HS-27A (cell line): ENCODE data around the gene THRA.
"Not testable (repeated sequence)": the region's sequence is repeated elsewhere in the genome, so short reads cannot be mapped to it uniquely, and the experiment has no call there.

Source experiments
- DNase-seq: peaks from one replicate; pipeline ENCODE4 v3.0.0-alpha.2; 2012; ENCODE audit warnings: low read depth, missing footprints

THRA gene

GRCh38 chr17:40113110-40113906, 50.5 kb downstream of the THRA start:
- no peak for DNase-seq

GRCh38 chr17:40113907-40114245, 51.1 kb downstream of the THRA start:
- DNase-seq, result no peak

- DNase-seq, result no peak
These were observed 52.3 kb downstream of the THRA start for GRCh38 chr17:40115101-40115436.

- DNase-seq, result no peak
These were observed 58.7 kb downstream of the THRA start, which contains the start of gene MSL1 for GRCh38 chr17:40121181-40122135. TSS of gene MSL1 (plus strand) at chr17:40121971. CDS start at chr17:40122613, 642 bp downstream.

GRCh38 chr17:40122136-40122998, 59.6 kb downstream of the THRA start:
- no peak for DNase-seq

- no peak for DNase-seq
These were observed 60.4 kb downstream of the THRA start for GRCh38 chr17:40122999-40123810.

- no peak for DNase-seq
These were observed 61.0 kb downstream of the THRA start for GRCh38 chr17:40123811-40124114.

- no peak for DNase-seq
These were observed 61.7 kb downstream of the THRA start for GRCh38 chr17:40124279-40125141.

- DNase-seq, result no peak
These were observed 66.7 kb downstream of the THRA start for GRCh38 chr17:40129498-40129897.

GRCh38 chr17:40130352-40131042, 67.7 kb downstream of the THRA start:
- DNase-seq, result no peak

GRCh38 chr17:40134184-40134583, 71.4 kb downstream of the THRA start:
- DNase-seq, result no peak

GRCh38 chr17:40135817-40136216, 73.1 kb downstream of the THRA start:
- no peak for DNase-seq

GRCh38 chr17:40139566-40140058, 76.8 kb downstream of the THRA start:
- DNase-seq, result no peak

- not testable (repeated sequence) for DNase-seq
These were observed 80.4 kb downstream of the THRA start for GRCh38 chr17:40143166-40143565.
